ENCODE results near the gene SLC10A7. TPM values are rescaled to one million over a fixed set of nuclear protein-coding genes. Genes with fewer than 3 reads are reported as not detected.

Gene SLC10A7
- total RNA-seq, 3 donors from 2014 or later (not counting 1 experiment from before 2014, with no cell fraction given): 16.0 to 29.4 (median 26.3) TPM

DNA sequence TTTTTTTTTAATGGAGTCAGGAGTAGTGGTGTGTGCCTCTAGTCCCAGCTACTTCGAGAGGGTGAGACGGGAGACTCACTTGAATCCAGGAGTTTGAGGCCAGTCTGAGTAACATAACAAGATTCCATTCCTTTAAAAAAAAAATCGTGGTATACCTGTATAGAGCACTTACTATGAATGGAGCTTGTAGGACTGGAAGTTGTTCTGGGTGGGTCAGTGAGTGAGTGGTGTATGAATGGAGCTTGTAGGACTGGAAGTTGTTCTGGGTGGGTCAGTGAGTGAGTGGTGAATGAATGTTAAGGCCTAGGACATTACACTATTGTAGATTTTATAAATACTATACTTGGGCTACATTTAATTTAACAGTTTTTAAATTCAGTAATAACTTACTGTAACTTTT is 2.9 kb upstream of the SLC10A7 start:
- Histone ChIP-seq H3K9me3 (ENCODE audit: control insufficient read depth, insufficient read depth, low read length) (no peaks in the 10 kb centered on the region), H3K27me3 (ENCODE audit: control insufficient read depth, insufficient read depth, low read length) (no peaks in the 10 kb centered on the region), H3K4me3 (ENCODE audit: low read length) (no peak overlapping the region), H3K27ac (ENCODE audit: low read length) (no peak overlapping the region), H3K4me1 (ENCODE audit: control insufficient read depth, insufficient read depth, low read length) (peaks cover 3% of the 10 kb centered on the region), H3K36me3 (ENCODE audit: control insufficient read depth, insufficient read depth, low read length) (no peaks in the 10 kb centered on the region)
- Mint-ChIP-seq H3K27ac (peak overlapping the region in 1 of 2 donors; percentile 28), H3K4me1 (peaks cover 8 to 18% of the 10 kb centered on the region in 2 donors), H3K4me3 (no peak overlapping the region), H3K9me3 (no peaks in the 10 kb centered on the region), H3K36me3 (no peaks in the 10 kb centered on the region), H3K27me3 (ENCODE audit: low read depth in 2 of 2) (no peaks in the 10 kb centered on the region)
- no peak for ATAC-seq
- TF ChIP-seq, protein P1, sequence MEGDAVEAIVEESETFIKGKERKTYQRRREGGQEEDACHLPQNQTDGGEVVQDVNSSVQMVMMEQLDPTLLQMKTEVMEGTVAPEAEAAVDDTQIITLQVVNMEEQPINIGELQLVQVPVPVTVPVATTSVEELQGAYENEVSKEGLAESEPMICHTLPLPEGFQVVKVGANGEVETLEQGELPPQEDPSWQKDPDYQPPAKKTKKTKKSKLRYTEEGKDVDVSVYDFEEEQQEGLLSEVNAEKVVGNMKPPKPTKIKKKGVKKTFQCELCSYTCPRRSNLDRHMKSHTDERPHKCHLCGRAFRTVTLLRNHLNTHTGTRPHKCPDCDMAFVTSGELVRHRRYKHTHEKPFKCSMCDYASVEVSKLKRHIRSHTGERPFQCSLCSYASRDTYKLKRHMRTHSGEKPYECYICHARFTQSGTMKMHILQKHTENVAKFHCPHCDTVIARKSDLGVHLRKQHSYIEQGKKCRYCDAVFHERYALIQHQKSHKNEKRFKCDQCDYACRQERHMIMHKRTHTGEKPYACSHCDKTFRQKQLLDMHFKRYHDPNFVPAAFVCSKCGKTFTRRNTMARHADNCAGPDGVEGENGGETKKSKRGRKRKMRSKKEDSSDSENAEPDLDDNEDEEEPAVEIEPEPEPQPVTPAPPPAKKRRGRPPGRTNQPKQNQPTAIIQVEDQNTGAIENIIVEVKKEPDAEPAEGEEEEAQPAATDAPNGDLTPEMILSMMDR (IDR thresholded peaks at IDR 0.05): no peak
- intact Hi-C loops (cut with micrococcal nuclease): loop anchor here (5.0 kb wide), 1 partner anchor 347 kb away; the partner anchor contains the start of gene LSM6
- 97% methylated on average over 3 of the region's 3 CpGs for WGBS (ENCODE audit: insufficient coverage)
- no peak for DNase-seq

DNA sequence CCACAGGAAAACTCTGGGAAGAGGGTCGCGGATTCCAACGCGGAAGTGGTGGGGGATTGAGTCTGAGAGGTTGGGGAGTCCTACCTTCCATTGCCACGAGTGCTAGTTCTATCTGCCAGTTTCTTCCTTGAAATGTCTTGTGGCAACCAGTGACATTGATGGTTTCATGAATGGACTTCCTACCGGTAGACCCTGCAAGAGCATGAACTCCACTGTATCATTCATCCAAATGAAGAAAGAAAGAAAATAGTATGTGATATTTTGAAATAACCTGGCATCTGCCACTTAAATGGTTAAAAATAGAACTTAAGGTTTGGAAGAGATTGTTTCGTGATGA is 1.1 kb upstream of the SLC10A7 start:
- no peak overlapping the region for H3K4me3 Mint-ChIP-seq
- peaks cover 8 to 18% of the 10 kb centered on the region in 2 donors for H3K4me1 Mint-ChIP-seq
- intact Hi-C loops (cut with micrococcal nuclease): loop anchor here (5.0 kb wide), 1 partner anchor 346 kb away; the partner anchor contains the start of gene LSM6
- 2% methylated on average over 6 of the region's 7 CpGs for WGBS (ENCODE audit: insufficient coverage)
- H3K4me3 ChIP-seq (ENCODE audit: low read length): peak overlapping the region; percentile 94
- no peaks in the 10 kb centered on the region for H3K9me3 ChIP-seq (ENCODE audit: control insufficient read depth, insufficient read depth, low read length)
- peak in 1 of 2 donors; percentile 47 for DNase-seq
- H3K27ac ChIP-seq (ENCODE audit: low read length): peak overlapping the region; percentile 78
- H3K27me3 Mint-ChIP-seq (ENCODE audit: low read depth in 2 of 2): no peaks in the 10 kb centered on the region
- no peaks in the 10 kb centered on the region for H3K36me3 ChIP-seq (ENCODE audit: control insufficient read depth, insufficient read depth, low read length)
- H3K4me1 ChIP-seq (ENCODE audit: control insufficient read depth, insufficient read depth, low read length): peaks cover 3% of the 10 kb centered on the region
- TF ChIP-seq, protein P1 (IDR thresholded peaks at IDR 0.05): no peak
- H3K27ac Mint-ChIP-seq: no peak overlapping the region
- H3K36me3 Mint-ChIP-seq: no peaks in the 10 kb centered on the region
- H3K9me3 Mint-ChIP-seq: no peaks in the 10 kb centered on the region
- no peak for ATAC-seq
- no peaks in the 10 kb centered on the region for H3K27me3 ChIP-seq (ENCODE audit: control insufficient read depth, insufficient read depth, low read length)

DNA sequence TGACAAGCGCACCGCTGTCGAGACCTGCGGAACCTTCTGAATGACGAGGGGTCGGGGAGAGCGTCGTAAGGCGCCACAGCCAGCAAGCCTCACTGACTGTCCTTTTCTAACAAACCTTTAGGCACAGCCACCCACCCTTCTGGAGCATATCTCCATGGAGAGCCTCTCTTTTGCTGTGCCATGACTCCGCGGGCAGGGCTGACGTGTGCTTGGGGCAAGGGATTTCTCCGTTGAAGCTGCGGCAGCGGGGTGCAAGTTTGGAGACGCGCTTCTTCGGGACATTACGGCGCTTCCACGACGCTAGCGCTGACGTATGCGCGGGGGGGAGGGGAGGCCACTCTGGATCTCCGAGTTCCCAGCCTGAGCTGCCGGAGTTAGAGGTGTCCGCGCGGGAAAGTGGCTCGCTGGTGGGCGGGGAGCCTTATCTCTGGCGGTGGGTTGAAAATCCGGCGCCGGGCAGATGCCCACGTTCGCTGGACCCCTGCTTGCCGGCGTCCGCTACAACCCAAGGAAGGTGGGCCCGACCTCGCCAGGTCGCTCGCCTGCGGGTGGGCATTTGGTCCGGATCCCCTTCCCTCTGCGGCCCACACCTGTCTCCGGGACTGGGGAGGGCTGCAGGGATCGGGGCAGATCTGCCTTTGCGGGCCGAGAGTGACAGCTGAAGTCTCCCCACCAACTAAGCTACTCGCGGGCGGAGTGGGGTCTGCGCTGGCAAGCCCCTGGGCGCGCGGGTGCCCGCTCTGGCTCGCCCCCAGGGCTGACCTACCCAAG is 543 bp upstream of the SLC10A7 start:
- H3K36me3 Mint-ChIP-seq: no peaks in the 10 kb centered on the region
- H3K27me3 ChIP-seq (ENCODE audit: control insufficient read depth, insufficient read depth, low read length): no peaks in the 10 kb centered on the region
- no peaks in the 10 kb centered on the region for H3K9me3 ChIP-seq (ENCODE audit: control insufficient read depth, insufficient read depth, low read length)
- H3K27ac ChIP-seq (ENCODE audit: low read length): peak overlapping the region; percentile 78
- no peak overlapping the region for H3K27ac Mint-ChIP-seq
- H3K4me1 Mint-ChIP-seq: peaks cover 8 to 18% of the 10 kb centered on the region in 2 donors
- H3K9me3 Mint-ChIP-seq: no peaks in the 10 kb centered on the region
- no peak overlapping the region for H3K4me3 Mint-ChIP-seq
- H3K27me3 Mint-ChIP-seq (ENCODE audit: low read depth in 2 of 2): no peaks in the 10 kb centered on the region
- H3K36me3 ChIP-seq (ENCODE audit: control insufficient read depth, insufficient read depth, low read length): no peaks in the 10 kb centered on the region
- DNase-seq (peak; percentile 80 to 91), ATAC-seq (peak; percentile 81 to 91 (median 89))
- H3K4me3 ChIP-seq (ENCODE audit: low read length): peak overlapping the region; percentile 94
- TF ChIP-seq, protein P1 (IDR thresholded peaks at IDR 0.05): no peak
- intact Hi-C loops (cut with micrococcal nuclease): loop anchor here (5.0 kb wide), 1 partner anchor 345 kb away; the partner anchor contains the start of gene LSM6
- peaks cover 3% of the 10 kb centered on the region for H3K4me1 ChIP-seq (ENCODE audit: control insufficient read depth, insufficient read depth, low read length)
- under 1% methylated on average over 62 of the region's 62 CpGs for WGBS (ENCODE audit: insufficient coverage)
